BLaER1 (cell line): ENCODE measurements around the gene DPP6.
"Not testable (repeated sequence)": the region's sequence is repeated elsewhere in the genome, so short reads cannot be mapped to it uniquely, and the experiment has no call there.

Source experiments
- H3K27ac ChIP-seq: shearing (Covaris generic); formaldehyde crosslinking; 2 replicates; pipeline ENCODE4 v1.8.1; 2022
- H3K27me3 ChIP-seq: shearing (Covaris generic); formaldehyde crosslinking; 2 replicates; pipeline ENCODE4 v1.8.1; 2022
- H3K36me3 ChIP-seq: shearing (Covaris generic); formaldehyde crosslinking; 2 replicates; pipeline ENCODE4 v1.8.1; 2022
- H3K4me1 ChIP-seq: shearing (Covaris generic); formaldehyde crosslinking; 2 replicates; pipeline ENCODE4 v1.8.1; 2022
- H3K4me2 ChIP-seq: shearing (Covaris generic); formaldehyde crosslinking; 2 replicates; pipeline ENCODE4 v1.8.1; 2022
- H3K4me3 ChIP-seq: shearing (Covaris generic); formaldehyde crosslinking; 2 replicates; pipeline ENCODE4 v1.8.1; 2022
- H3K9ac ChIP-seq: shearing (Covaris generic); formaldehyde crosslinking; 2 replicates; pipeline ENCODE4 v1.8.1; 2022
- H3K9me3 ChIP-seq: shearing (Covaris generic); formaldehyde crosslinking; 2 replicates; pipeline ENCODE4 v1.8.1; 2022
- H4K20me1 ChIP-seq: shearing (Covaris generic); formaldehyde crosslinking; 2 replicates; pipeline ENCODE4 v1.8.1; 2022
- Cebpa-rat ChIP-seq: shearing (Covaris generic); IDR thresholded peaks from 2 replicates; pipeline ENCODE4 v1.8.1; 2022

Gene DPP6

GRCh38 chr7:154150656-154151055, 98.5 kb downstream of the DPP6 start:
- not testable (repeated sequence) for H3K27me3 ChIP-seq, H3K9ac ChIP-seq, H3K36me3 ChIP-seq, H3K9me3 ChIP-seq, H3K4me3 ChIP-seq, H4K20me1 ChIP-seq, H3K27ac ChIP-seq, H3K4me2 ChIP-seq
- peaks cover 32% of the 10 kb centered on the region for H3K4me1 ChIP-seq

- not testable (repeated sequence) for H3K27ac ChIP-seq, H3K9me3 ChIP-seq, H3K9ac ChIP-seq, H4K20me1 ChIP-seq, H3K4me3 ChIP-seq, H3K27me3 ChIP-seq, H3K36me3 ChIP-seq
- Histone ChIP-seq H3K4me2 (peak overlapping the region; percentile 29), H3K4me1 (peaks cover 32% of the 10 kb centered on the region)
Observed at GRCh38 chr7:154151306-154151705, 99.1 kb downstream of the DPP6 start.

DNA sequence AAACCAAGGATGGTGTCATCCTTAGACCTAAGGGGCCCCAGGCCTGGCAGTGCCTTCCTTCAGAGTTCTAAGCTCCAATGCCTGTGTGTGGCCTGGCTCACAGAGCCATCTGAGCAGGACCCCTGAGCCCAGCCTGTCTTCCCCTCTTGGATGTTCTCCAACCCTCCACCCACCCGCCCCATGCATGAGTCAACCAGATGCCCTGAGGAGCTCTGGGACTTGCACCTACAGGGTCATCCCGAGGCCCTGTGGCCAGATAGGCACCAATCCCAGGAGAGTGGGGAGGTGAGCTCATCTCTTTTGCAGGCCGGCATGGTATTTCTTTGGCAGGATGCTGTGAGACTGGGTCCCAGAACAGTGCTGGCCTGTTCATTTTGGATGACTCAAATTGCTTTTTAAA, 103.7 kb downstream of the DPP6 start:
- H3K4me1 ChIP-seq, result peaks cover 17% of the 10 kb centered on the region
- not testable (repeated sequence) for H3K9me3 ChIP-seq, H3K4me2 ChIP-seq, H3K9ac ChIP-seq, H3K4me3 ChIP-seq, H3K36me3 ChIP-seq, H4K20me1 ChIP-seq, H3K27me3 ChIP-seq, H3K27ac ChIP-seq

GRCh38 chr7:154162921-154163320, 110.7 kb downstream of the DPP6 start:
- not testable (repeated sequence) for H3K9me3 ChIP-seq, H3K27me3 ChIP-seq, H3K9ac ChIP-seq, H3K4me3 ChIP-seq, H3K27ac ChIP-seq, H3K36me3 ChIP-seq, H4K20me1 ChIP-seq, H3K4me2 ChIP-seq
- peaks cover 12% of the 10 kb centered on the region for H3K4me1 ChIP-seq

- H3K9ac ChIP-seq, H4K20me1 ChIP-seq, H3K27ac ChIP-seq, H3K4me3 ChIP-seq, H3K4me2 ChIP-seq, H3K27me3 ChIP-seq, H3K36me3 ChIP-seq, H3K9me3 ChIP-seq: not testable (repeated sequence)
- peaks cover 12% of the 10 kb centered on the region for H3K4me1 ChIP-seq
Observed at GRCh38 chr7:154163642-154164041, 111.4 kb downstream of the DPP6 start.

DNA sequence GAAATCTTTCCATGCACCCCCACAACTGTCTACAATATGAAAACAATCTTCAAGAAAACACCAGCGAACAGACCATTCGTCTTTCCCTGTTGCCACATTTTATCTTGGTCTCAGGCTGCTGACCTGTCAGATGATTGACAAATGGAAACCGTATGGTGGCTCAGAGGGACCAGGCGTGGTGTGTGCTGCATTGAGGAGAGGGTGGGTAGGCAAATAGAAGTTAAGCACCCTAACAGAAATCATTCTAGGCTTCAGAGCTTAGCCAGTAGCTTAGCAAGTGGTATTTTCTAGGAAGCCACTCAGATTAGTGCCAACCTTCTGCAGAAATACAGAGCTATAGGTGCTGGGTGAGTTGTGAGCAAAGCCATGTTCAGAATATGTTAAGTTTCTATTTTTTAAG, 114.9 kb downstream of the DPP6 start:
- Histone ChIP-seq H4K20me1 (no peaks in the 10 kb centered on the region), H3K36me3 (no peaks in the 10 kb centered on the region)

DNA sequence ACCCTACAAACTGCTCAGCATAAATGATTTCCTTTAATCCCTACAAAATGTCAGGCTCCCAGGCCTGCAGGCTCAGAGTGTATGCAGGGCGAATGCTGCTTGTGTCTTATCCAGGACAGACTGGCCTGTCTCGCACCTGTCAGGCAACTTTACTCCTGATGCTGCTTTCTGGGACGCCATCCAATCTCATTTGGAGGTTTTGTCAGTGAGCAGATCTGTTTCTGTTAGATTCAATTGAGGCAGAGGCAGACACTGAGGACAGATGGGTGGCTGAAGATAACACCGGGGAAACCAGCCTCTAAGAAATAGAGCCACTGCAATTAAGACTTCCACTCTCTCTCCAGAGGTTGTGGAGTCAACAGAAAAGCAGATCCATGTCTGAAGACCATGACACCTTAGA, 115.6 kb downstream of the DPP6 start:
- Histone ChIP-seq H3K27ac (no peak overlapping the region), H3K4me1 (peaks cover 18% of the 10 kb centered on the region; the same call in 1 of the 2 replicates), H3K4me3 (no peak overlapping the region), H3K9me3 (no peaks in the 10 kb centered on the region), H3K9ac (no peak overlapping the region), H3K4me2 (no peak overlapping the region), H4K20me1 (no peaks in the 10 kb centered on the region), H3K36me3 (no peaks in the 10 kb centered on the region), H3K27me3 (no peaks in the 10 kb centered on the region)
- no peak for TF ChIP-seq Cebpa-rat

More for the DNA sequence above, 114.9 kb downstream of the DPP6 start:
- Histone ChIP-seq H3K4me1 (peaks cover 18% of the 10 kb centered on the region; the same call in 1 of the 2 replicates), H3K27me3 (no peaks in the 10 kb centered on the region), H3K27ac (no peak overlapping the region), H3K9ac (no peak overlapping the region), H3K4me2 (no peak overlapping the region), H3K9me3 (no peaks in the 10 kb centered on the region), H3K4me3 (no peak overlapping the region)
- TF ChIP-seq Cebpa-rat, result no peak

DNA sequence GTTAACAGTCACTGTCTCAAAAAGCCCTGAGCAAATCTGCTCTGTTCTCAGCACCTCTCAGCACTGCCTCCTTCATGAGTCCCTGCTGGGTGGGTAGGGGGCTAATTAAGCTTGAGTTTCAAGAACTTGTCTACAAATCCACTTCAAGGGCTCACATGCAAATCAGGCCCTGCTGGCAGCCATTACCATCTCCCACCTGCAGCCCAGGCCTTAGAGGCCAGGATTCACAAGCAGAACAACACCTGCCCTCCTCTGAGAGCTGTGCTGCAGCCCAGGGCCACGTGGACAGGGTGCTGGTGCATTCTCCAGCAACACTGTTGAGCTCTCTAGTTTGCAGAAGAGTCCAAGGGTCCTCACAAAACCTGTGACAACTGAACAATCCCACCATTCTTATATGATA, 119.2 kb downstream of the DPP6 start:
- Histone ChIP-seq H3K4me2 (peak overlapping the region; percentile 15; the same call in 1 of the 2 replicates), H3K27me3 (no peaks in the 10 kb centered on the region)

DNA sequence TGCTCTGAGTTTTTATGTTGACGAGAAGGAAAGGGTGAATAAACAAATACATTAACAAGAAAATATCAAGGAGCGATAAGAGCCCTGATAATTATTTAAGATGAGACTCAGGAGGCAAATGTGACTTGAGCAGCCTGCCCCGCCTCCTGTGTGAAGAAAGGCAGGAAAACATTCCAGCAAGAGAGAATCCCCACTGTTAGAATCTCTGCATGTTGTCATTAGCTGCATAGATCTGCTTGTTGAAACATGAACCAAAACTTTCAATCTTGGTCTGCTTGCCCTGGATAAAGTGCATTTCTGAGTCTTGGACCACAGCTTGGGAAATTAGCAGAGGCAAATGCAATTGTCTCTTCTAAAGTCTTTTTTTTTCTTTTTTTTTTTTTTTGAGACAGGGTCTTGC, 120.0 kb downstream of the DPP6 start:
- H3K36me3 ChIP-seq, result no peaks in the 10 kb centered on the region
- H3K27me3 ChIP-seq, result no peaks in the 10 kb centered on the region
- no peak overlapping the region for H3K27ac ChIP-seq
- H3K4me1 ChIP-seq, result peaks cover 15% of the 10 kb centered on the region; the same call in 1 of the 2 replicates
- H3K4me2 ChIP-seq, result no peak overlapping the region
- no peak for TF ChIP-seq Cebpa-rat
- H3K4me3 ChIP-seq, result no peak overlapping the region
- H3K9ac ChIP-seq, result no peak overlapping the region
- H4K20me1 ChIP-seq, result no peaks in the 10 kb centered on the region
- H3K9me3 ChIP-seq, result no peaks in the 10 kb centered on the region

More for the DNA sequence above, 119.2 kb downstream of the DPP6 start:
- H3K4me1 ChIP-seq, result peaks cover 14% of the 10 kb centered on the region; the same call in 1 of the 2 replicates
- no peaks in the 10 kb centered on the region for H3K9me3 ChIP-seq
- H4K20me1 ChIP-seq, result no peaks in the 10 kb centered on the region
- no peaks in the 10 kb centered on the region for H3K36me3 ChIP-seq
- no peak overlapping the region for H3K4me3 ChIP-seq
- no peak overlapping the region for H3K27ac ChIP-seq
- TF ChIP-seq Cebpa-rat, result no peak
- H3K9ac ChIP-seq, result no peak overlapping the region

DNA sequence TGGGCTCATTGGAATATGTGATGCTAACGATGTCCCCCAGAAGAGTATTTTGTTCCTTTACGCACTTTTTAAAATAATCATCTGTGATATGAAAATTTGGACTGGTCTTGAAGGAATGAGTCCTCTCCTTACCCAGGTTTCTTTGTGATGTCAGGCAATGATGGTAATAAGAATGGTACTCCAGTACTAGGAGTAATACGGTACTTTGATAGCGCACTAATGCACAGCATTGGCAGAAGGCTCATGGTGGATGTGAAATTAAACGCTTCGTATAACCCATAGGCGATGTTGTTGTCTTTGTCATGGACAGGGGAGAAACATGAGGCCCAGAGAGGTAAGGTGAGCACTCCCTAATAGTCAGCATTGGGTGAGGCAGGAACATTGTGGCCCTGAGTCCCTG, 125.4 kb downstream of the DPP6 start:
- H3K4me2 ChIP-seq, result peak overlapping the region; percentile 60
- H3K27ac ChIP-seq, result no peak overlapping the region
- no peaks in the 10 kb centered on the region for H3K27me3 ChIP-seq
- no peak overlapping the region for H3K4me3 ChIP-seq
- no peak overlapping the region for H3K9ac ChIP-seq
- no peaks in the 10 kb centered on the region for H3K36me3 ChIP-seq
- no peak for TF ChIP-seq Cebpa-rat
- H3K4me1 ChIP-seq, result peaks cover 19% of the 10 kb centered on the region
- H3K9me3 ChIP-seq, result no peaks in the 10 kb centered on the region
- H4K20me1 ChIP-seq, result no peaks in the 10 kb centered on the region

DNA sequence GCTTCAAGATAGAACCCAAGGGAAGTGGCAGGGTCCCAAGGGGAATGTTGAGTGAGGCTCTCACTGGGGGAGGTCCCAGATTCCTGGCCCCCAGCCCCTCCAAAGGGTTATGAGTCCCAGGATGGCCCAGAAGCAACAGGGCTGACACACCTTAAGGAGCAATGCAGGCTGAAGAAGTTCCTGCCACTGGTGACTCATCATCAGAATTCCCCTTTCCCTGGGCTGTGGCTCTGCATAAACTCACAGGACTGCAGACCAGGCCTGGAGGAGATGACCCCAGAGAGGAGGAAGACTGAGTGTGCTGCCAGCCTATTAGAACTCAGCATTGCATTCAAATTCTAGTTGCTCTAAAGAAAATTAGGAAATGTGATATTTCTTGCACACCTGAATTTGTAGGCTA, 126.7 kb downstream of the DPP6 start:
- Histone ChIP-seq H4K20me1 (no peaks in the 10 kb centered on the region), H3K9ac (no peak overlapping the region), H3K9me3 (no peaks in the 10 kb centered on the region), H3K4me2 (peak overlapping the region; percentile 60), H3K27ac (no peak overlapping the region), H3K27me3 (no peaks in the 10 kb centered on the region), H3K4me3 (no peak overlapping the region), H3K36me3 (no peaks in the 10 kb centered on the region), H3K4me1 (peaks cover 19% of the 10 kb centered on the region)
- no peak for TF ChIP-seq Cebpa-rat
